Endothelial cell of hepatic sinusoid (primary cell): ENCODE results near the gene RAB9A.
"Not testable (repeated sequence)": the region's sequence is repeated elsewhere in the genome, so short reads cannot be mapped to it uniquely, and the experiment has no call there.

Experiments used
- in situ Hi-C: cut with HindIII; loops from 2 replicates; pipeline ENCODE4 v1.10.0; 2017; ENCODE audit warnings: low sequenced_read_pairs

Gene RAB9A

DNA sequence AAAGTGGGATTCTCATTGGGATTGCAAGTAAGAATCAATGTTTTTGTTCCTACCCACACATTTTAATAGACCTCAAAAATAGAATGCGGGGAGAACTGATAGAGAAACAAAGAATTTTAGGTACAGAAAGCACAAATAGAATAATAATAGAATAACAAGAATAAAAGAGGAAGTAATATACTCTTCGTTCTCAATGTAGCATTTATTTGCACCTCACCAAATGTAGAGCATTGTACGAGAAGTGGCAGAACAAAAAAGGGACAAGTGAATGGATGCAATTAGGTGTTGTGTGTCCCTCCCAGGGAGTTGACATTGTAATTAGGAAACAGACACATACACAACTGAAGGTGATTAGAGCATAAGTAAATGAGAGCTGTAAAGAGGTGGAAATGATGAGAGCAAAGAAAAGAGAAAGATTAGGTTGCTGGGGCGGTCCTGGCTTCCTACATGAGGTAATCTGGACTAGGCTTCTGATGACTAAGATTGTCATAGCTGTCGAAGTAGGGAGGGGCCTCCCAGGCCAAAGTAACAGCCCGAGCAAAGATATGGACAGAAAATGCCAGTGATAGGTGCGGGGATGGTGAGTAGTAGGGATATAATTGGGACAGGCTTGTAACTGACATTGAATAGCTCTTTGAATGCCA, 10.4 kb downstream of the RAB9A start:
- in situ Hi-C loops: no loop called here

DNA sequence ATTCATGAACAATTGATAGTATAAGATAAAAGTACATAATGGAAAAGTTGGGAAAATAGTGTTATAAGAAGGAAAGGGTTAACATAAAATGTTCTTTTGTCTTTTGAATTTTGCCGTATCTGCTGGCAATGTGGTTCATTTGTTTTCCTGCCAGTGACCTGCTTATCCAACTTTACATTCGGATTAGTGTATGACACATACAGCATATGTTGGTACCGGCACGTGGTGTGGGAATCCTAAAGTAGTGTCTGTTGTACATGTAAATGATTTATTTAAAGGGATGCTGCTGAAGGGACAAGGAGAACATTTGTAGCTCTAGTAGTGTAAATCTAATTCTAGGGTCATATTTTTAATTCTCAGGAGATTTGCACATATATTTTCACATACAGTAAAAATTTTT, 11.5 kb downstream of the RAB9A start:
- in situ Hi-C loops: no loop called here

DNA sequence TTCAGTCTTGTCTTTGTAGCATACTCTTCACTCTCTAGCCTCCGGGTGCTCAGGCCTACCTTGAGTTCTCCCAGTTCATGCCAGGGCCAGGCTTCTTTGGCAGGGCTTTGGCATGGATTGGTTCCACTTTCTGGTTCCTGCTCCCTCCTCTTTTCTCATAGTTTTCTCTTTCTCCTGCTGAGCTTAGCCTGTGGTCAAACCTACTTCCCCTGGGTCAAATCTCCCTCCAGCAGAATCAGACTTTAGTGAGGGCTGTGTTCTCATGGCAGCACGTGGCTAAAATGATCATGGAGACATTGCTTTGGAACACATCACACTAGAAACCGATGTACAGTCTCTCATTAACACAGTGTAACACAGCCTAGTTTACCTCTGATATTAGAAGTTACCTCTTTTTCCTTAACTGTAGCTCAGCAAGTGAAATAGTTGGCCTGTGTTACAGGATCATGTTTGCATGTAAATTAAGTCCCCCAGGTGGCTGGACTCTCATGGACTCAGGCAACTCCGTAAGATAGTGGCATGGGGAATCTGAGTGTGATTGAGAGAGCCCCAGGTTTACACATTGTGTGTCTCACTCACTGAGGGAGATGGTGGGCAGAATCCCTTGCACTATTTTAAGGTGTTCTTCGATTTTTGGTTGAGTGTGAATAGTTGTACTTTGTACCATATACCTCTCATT, 13.3 kb downstream of the RAB9A start:
- in situ Hi-C loops: no loop called here

DNA sequence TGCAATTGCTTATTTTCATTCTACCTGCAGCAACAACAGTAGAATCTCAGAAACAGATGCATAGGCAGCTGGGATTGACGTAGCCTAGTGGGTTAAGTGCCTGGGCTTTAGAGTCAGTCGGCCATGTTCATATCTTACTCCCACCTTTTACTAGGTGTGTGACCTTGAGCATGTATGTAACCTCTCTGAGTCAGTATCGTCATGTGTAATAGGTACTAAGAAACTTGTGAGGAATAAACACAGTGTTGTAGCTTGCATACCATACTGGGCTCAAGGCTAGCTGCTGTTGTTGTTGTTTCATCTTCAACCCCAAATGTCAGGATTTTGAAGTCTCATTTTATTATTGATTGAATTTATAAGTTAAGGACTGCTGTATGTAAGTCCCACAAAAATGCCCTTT, 14.2 kb downstream of the RAB9A start:
- in situ Hi-C loops: no loop called here

DNA sequence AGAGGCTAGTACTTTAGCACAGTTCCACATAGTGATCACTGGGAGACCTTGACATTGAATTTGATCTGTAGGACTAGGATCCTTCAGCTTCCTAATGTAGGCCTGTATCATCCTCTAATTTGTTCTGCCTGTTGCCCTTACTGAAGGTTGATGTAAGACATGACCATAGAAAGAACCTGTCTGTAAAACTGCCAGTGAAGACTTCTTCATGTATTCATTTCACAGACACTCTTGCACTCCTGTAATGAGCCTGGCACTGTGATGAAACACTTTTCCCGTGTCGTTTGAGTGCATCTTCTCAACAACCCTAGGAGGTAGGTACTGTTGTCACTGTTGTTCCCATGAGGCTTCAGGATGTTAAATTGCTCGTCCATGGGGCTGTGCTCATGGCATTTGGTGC, 14.7 kb downstream of the RAB9A start:
- in situ Hi-C loops: no loop called here

DNA sequence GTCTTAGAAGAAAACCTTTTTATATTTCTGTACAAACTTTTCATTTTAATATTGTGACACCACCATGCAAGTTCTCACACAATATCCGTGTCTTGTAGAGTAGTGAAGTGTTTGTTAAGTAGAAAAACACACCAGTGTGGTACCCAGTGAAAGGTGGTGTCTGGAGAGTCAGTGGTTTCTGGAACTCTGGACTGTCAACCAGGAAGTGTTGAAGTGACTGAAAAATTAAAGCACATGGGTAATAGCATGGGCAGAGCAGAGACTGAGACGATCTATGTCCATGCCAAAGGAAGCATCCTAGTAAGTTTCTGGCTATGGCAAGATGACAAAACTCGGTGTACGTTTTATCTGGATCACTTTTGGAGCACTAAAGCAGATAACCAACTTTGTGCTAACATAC, 22.2 kb downstream of the RAB9A start:
- in situ Hi-C loops: no loop called here

DNA sequence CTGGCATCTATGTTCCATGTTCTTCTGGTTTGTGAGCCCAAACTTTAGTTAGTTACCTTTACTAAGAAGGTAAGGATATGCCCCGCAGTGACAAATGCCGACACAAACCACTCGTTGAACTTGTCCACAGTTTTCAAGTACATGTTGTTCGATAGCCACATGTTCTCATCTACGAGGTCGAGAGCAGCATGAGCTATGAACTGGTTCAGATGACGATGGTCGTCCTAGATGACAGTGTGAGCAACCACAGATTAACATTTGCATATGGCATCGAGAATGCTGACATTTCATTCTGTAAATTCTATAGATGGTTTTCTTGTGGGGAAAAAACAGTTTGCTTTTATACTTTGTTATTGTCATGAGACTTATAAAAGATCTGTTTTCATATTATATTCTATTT, 27.5 kb downstream of the RAB9A start:
- in situ Hi-C loops: no loop called here

DNA sequence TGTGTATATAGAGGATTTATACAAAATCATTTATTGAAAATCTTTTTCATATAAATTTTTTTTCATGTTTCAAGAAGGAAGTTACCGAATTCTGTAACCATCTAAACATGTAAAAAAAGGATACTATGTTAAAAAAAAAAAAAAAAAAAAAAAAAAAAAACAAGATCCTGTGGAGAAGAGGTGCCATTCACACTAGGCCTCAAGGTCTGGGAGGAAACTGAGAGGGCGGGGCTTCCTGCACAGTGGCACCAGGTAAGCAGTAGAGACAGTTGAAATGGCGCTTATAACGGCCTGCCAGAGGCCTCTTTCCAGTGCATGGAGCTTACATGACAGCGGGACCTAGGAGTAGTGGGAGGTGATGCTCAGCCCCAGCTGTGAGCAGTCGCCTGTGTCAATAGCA, 28.0 kb downstream of the RAB9A start:
- in situ Hi-C loops: no loop called here

DNA sequence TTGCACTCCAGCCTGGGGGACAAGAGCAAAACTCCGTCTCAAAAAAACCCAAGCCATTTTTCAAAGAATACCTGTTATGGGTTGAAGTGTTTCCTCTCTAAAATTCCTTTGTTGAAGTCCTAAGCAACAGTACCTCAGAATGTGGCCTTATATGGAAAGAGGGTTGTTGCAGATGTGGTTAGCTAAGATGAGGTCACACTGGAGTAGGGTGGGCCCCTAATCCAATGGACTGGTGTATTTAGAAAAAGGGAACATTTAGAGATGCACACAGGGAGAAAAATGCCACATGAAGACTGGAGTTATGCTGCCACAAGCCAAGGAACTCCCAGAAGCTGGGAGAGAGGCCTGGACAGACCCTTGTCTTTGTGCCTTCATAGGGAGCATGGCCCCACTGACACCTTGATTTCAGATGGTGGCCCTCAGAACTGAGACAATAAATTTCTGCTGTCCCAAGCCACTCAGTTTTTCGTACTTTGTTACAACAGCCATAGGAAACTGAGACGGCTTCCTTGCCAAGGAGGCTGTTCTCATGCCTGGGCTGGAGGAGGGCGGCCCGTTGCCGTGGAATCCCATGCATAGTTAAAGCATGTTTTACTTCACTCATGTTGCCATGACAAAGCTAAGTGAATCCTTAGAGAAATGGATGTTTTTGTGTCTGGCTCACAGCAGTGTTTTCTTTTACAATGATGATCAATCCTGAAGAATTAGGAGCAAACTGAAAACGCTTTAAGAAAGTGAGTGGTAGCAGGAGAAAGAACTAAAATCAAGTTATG, 29.0 kb downstream of the RAB9A start:
- in situ Hi-C loops: no loop called here

DNA sequence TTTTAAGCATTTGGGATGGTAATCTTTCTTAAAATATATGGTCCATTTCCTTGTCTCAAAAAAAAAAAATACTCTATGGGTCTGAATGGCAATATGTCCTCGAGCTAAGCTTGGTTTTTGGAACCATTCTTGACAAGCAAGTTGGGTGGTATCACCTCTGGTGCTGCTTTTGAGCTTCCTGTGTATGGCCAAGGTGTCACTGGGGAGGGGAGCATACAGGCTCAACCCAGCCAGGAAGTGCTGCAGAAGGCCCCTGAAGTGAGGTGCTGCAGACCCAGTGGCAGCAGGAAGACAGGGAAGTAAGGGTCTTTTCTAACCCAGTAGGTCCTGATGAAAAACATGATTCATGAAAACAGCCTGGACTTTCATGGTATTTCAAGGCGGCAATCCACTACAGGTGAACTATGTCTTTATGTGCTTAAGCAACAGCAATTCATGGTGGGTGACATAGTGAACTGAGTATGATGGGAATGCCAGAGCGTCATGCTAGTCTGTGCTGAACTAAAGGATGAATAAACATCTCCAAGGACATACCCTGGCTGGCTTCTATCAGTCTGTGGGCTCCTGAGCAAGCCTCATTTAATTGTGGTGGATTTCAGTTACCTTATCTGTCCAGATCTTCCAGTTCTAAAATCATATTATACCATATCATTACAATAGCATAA, 30.4 kb downstream of the RAB9A start:
- in situ Hi-C loops: no loop called here

DNA sequence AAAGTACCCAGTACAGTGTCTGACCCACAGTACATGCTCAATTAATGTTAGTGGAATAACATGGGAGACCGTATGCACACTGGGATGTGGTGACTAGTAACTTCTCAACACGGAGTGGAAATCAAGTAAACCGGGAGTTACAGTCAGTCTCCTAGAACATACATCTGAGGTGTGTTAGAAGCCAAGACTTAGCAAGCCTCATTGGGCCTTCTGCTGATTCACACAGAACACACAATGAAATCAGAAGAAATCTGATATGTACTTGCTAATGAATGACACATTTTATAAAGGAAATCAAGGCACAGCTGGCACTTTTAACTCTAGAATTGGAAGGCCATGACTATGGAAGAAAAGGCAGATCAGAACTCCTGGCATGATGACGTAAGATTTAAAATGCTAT, 32.4 kb downstream of the RAB9A start:
- in situ Hi-C loops: no loop called here

DNA sequence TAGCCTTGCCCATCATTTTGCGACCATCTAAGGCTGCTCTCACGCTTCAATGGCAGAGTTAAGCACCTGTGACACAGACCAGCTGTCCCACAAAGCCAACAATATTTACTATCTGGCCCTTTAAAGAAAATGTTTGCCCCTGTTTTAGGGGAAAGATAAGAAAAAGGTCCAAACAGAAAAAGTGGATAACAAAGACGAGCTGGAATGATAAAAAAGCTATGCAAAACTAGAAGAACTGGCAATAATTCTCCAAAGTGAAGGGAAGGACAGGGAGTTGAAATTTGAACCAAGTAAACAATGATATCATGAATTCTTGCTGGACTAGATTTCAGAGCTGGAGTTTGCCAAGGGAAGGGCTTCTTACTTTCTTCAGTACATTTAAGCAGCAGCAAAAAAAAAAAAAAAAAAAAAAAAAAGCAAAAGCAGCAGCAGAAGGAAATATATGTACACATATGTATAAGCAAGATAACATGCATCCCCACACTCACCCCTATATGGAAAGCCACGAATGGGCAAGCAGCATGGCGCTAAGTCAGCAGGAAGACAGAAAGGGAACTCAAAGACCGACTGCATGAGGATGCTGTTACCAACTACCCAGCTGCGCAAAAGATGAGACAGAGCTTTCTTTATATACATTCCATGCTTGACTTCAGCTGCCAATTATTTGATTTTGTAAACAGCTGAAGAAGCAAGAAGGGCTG, 33.0 kb downstream of the RAB9A start:
- in situ Hi-C loops: no loop called here

DNA sequence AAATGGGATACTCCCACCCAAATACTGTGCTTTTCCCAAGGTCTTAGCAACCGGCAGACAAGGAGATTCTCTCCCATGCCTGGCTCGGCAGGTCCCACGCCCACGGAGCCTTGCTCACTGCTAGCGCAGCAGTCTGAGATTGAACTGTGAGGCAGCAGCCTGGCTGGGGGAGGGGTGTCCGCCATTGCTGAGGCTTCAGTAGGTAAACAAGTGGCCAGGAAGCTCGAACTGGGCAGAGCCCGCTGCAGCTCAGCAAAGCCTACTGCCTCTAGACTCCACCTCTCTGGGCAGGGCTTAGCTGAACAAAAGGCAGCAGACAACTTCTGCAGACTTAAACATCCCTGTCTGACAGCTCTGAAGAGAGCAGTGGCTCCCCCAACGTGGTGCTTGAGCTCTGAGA, 36.0 kb downstream of the RAB9A start:
- in situ Hi-C loops: not testable (repeated sequence)

DNA sequence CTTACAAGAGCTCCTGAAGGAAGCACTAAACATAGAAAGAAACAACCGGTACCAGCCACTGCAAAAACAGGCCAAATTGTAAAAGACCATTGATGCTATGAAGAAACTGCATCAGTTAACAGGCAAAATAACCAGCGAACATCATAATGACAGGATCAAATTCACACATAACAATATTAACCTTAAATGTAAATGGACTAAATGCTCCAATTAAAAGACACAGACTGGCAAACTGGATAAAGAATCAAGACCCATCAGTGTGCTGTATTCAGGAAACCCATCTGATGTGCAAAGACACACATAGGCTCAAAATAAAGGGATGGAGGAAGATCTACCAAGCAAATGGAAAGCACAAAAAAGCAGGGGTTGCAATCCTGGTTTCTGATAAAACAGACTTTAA, 37.7 kb downstream of the RAB9A start:
- in situ Hi-C loops: not testable (repeated sequence)

DNA sequence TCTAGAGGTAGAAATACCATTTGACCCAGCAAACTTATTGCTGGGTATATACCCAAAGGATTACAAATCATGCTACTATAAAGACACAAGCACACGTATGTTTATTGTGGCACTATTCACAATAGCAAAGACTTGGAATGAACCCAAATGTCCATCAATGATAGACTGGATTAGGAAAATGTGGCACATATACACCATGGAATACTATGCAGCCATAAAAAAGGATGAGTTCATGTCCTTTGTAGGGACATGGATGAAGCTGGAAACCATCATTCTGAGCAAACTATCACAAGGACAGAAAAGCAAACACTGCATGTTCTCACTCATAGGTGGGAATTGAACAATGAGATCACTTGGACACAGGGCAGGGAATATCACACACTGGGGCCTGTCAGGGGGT, 41.6 kb downstream of the RAB9A start:
- in situ Hi-C loops: not testable (repeated sequence)

DNA sequence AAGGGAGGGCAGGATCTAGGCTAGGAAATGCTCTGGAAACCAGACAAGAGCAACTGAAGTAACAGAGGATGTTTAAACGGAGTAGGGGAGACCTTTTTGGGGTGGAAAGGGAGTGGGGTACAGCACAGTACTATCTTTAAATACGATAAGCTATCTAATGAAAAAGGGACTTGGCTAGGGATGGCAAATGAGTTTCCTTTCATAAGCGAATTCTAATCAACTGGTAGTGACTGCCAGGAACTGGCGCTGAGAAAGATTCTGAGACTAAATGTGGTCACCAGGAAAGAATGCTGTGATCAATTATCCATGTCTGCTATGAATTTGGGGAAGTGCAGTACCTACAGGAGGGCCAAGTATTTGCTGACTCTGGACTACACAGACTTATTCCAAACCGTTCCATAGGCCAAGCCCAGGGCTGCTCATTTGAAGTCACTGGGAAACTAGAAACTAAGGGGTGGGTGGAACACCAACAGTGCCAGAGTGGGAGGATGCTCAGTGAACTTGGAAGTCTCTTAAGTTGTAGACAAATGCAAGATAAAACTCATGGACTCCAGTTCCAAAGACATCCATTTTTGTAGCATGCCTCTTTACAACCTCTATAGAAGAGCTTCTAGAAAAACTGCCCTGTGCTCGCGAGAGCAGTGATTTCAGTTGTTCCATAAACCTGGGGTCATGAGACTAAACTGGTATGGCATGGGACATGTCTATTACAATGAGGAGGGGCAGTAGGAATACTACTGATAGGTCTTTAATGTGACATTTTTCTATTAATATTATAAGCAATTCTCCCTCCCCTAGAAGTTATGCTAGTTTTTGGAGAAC, 43.5 kb downstream of the RAB9A start:
- in situ Hi-C loops: no loop called here

DNA sequence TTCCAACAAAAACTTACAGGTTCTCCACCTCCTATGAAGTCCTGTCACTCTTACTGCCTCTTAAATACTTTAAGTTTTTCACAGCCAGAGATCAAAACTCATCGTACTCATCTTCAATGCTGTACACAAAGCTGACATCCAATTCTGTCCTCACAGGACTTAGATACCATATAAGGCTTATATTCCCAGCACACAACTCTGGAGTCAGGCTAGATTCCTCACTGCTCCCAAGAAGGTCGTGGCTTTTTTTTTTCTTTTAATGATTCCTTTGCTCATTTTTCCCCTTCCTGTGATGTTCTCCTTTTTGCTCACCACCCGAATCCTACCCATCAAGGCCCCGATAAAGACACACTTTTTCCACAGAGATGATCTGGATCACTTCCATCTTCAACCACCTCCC, 44.6 kb downstream of the RAB9A start:
- in situ Hi-C loops: no loop called here

DNA sequence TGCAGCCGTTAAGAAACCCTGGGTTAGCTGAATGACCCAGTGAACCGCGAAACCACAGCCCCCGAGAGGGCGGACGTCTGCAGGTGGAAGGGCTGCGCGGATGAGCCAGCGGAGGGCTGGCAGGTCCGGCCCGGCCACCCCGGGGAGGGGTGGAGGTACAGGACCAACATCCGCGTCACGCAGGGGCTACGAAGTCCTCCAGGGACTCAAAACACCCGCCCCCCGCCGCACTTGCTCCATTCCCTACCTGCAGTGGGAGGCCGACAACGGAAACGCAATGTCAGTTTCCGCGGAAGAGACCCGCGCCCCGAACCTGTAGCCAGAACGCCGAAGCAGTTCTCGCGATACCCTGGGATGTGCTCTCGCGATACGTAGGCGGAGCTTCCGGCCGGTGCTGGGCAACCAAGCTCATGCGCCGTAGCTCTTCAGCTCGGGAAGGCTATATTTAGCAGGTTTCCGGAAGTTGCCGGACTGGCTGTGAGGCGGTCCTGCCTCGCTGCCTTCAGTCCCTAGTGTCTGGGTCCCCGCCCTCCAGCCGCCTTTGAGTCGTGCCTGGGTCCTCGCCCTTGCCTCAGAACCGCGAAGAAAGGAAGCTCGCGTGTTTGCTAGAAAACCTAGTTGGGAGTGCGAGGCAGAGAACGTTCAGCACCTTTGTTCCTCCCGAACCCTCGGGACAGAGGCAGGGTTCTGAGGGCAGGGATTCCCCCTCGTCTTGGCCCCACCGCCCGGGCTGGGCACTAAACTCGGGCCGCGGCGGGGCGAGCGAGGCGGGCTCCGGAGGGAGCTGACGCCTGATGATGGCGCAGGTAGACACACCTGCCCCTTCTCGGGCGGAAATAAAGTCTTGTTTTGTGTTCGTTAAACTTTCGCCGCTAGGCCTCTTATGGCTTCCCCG, 45.6 kb downstream of the RAB9A start, which contains the start of the genes OFD1 and TRAPPC2:
OFD1 (plus strand) TSS at position 471 of the 895 bp plus-strand sequence; CDS start at position 795, 324 bp downstream.
TRAPPC2 (minus strand) TSS at position 343 of the 895 bp plus-strand sequence. CDS start 14,657 bp downstream, outside the sequence.
- in situ Hi-C loops: no loop called here

DNA sequence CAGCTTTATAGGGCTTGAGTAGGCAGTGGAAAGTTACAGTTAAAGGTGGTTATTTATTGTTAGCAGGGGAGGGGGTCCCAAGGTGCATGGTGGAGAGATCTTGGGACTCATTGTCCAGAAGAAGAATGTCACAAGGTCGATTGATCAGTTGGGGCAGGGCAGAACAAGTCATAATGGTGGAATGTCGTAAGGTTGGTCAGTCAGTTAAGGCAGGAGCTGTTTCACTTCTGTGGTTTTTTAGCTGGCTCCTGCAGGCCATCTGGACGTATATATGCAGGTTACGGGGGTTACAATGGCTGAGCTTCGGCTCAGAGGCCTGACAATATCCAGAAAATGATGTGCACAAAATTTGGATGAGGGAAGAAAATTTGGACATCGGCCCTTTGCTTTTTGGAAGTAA, 52.8 kb downstream of the RAB9A start:
- in situ Hi-C loops: no loop called here
